GM12878 (cell line): Measurements from ENCODE around the gene CACNB3. TPM values are rescaled to one million over a fixed set of nuclear protein-coding genes. Genes with fewer than 3 reads are reported as not detected.

Source experiments
- CHD2 ChIP-seq: IDR thresholded peaks from 2 replicates; pipeline ENCODE4 v1.6.1; 2011; ENCODE audit warnings: low read depth, low read length, improper control_type of control experiment, borderline replicate concordance
- EZH2 ChIP-seq: IDR thresholded peaks from 2 replicates; pipeline ENCODE4 v1.6.1; 2012; ENCODE audit warnings: low read depth, mild to moderate bottlenecking, control low read depth, inconsistent platforms, low read length, borderline replicate concordance; ENCODE audit not compliant: control insufficient read depth
- JUNB ChIP-seq: IDR thresholded peaks from 2 replicates; pipeline ENCODE4 v1.6.1; 2016; ENCODE audit warnings: antibody characterized with exemption, mild to moderate bottlenecking
- RAD21 ChIP-seq: IDR thresholded peaks from 2 replicates; pipeline ENCODE4 v1.6.1; 2011; ENCODE audit warnings: mild to moderate bottlenecking, low read depth, low read length, moderate library complexity; ENCODE audit not compliant: insufficient read depth
- TAF1 ChIP-seq: IDR thresholded peaks from 2 replicates; pipeline ENCODE4 v1.6.1; 2011; ENCODE audit warnings: mild to moderate bottlenecking, low read depth, low read length, borderline replicate concordance
- USF1 ChIP-seq: IDR thresholded peaks from 2 replicates; pipeline ENCODE4 v1.6.1; 2011; ENCODE audit warnings: borderline replicate concordance, low read depth, mild to moderate bottlenecking, moderate library complexity, mixed read lengths, low read length; ENCODE audit not compliant: insufficient read depth; ENCODE audit errors: extremely low read length
- ZNF592 ChIP-seq: fragments of 450-650 bp; IDR thresholded peaks from 2 replicates; pipeline ENCODE4 v1.6.1; 2017; ENCODE audit warnings: mild to moderate bottlenecking, moderate library complexity
- polyA plus RNA-seq, 11 experiments: library from polyadenylated mRNA; depleted of rRNA in 4 of 11; unstranded in 6 of 11; stranded (reverse) in 5 of 11; fragments of >200 nt; fragmentation: Nextera tagmentation in 4 of 11; fragmentation: Illumina TruSeq in 1 of 11; extraction: Ambion mirVana in 4 of 11; extraction: Trizol in 1 of 11; gene quantifications; 1 replicate in 1 of 11; 2 replicates in 10 of 11; pipeline versions ENCODE4 v1.2.1 to v1.2.3, GENCODE V29; 2011 to 2016; ENCODE audit warnings: inconsistent platforms in 2 of 11, missing spikeins in 2 of 11, low read depth in 1 of 11
- total RNA-seq, 4 experiments: library from RNA; depleted of rRNA in 3 of 4; stranded (reverse); fragments of >200 nt in 3 of 4; fragmentation: Illumina TruSeq in 1 of 4; extraction: Trizol in 1 of 4; gene quantifications; 2 replicates each; pipeline versions ENCODE4 v1.2.1 to v1.2.3, GENCODE V29; 2013 to 2021

Gene CACNB3
- total and polyA plus RNA-seq, 10 of the 15 experiments (the other 5 are each of a cell fraction or from before 2014, with no cell fraction given), result 0.78 to 5.0 (median 1.7) TPM

GRCh38 chr12:48788524-48788853 is 29.8 kb upstream of the CACNB3 start (continued):
- TF ChIP-seq USF1 (no peak), EZH2 (no peak), JUNB (no peak), RAD21 (no peak), CHD2 (no peak), ZNF592 (no peak), TAF1 (no peak)
